ENCODE measurements around the gene PPP2R2C.
A peak's percentile ranks its signal among the peaks of the same experiment; 100 is the strongest.

PPP2R2C gene

DNA sequence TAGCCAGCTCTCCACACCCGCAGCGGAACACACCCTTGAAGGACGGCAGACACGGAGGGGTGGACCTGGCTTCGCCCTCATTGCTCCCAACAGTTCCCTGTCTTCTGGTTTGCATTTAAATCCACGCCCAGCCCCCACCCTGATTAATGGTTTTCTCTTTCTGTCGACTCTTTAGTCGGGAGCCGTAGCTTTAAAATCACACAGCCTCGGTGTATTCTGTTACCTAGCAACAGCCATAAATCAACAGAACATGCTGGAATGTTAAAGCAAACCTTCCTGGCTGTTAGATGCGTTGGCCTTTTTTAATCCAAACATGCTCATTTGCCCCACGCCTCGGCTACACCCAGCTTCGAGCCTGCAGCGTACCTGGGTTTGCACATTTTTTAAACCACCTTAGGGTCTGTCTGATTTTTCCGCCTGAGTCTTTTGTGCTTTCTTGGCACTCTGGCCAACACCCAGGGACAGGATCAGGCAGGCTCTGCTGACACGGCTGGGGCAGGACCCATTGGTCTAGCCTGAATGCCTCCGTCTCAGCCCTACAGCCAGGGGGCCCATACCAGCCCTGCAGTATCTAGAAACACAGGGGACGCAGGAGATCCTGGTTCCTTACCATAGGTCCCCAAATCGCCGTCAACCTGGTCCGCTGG, 21.4 kb upstream of the PPP2R2C start:
- DNase-seq, result peak; percentile 55

GRCh38 chr4:6492861-6493657, 20.6 kb upstream of the PPP2R2C start:
- DNase-seq, result no peak

DNA sequence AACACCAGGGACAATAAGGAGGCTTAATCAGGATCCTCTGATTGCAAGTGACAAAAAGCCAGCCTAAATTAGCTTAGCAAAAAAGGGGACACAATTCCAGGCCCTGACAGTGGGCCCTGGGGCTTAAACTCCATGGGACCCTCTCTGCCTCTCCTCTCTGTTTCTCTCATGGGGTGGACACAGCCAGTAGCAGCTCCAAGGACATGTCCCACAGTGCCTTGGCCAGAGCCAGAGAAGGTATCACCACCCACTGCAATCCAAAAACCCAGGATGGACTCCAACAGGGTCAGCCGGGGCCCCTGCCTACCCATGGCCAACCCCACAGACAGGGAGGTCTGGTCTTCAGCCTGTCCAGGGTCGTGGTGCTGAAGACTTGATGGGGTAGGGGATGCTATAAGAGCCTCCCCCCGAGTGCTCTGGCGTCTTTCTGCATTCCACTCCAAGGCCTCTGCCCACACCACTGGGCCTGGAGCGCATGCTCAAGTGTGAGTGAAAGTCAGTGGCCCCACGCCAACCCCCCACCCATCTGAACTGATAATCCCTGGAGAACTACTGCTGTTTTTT, 19.7 kb upstream of the PPP2R2C start:
- no peak for DNase-seq

- no peak for DNase-seq
These were observed 18.8 kb upstream of the PPP2R2C start for GRCh38 chr4:6491235-6491634.

GRCh38 chr4:6489927-6490326, 17.5 kb upstream of the PPP2R2C start:
- DNase-seq, result no peak

- DNase-seq, result no peak
These were observed 15.1 kb upstream of the PPP2R2C start for GRCh38 chr4:6487466-6487865.

DNA sequence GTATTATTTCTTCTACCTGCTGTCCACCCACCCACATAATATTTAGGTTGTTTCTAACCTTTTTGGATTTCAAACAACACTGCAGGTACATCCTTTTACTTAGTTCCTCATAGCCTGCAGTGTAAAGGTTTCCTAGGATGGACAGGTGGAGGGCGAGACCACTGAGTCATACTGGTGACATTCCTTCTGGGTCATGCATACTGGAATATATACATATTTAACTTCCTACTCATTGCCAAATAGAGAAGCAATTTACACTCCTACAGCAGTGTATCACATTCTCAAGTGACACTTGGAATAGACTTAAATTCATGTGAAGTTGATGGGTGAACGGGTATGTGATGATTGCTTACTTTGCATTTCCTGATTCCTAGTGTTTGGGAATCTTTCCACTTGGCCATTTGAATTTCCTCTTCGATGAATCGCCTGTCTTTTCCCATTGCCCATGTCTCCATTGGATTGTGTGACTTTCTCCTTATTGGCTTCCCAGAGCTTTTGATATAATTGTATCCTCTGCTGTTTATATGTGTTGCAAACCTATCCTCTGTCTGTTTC, 8.2 kb upstream of the PPP2R2C start:
- DNase-seq, result peak; percentile 51

GRCh38 chr4:6478546-6479220, 6.3 kb upstream of the PPP2R2C start:
- peak; percentile 96 for DNase-seq

DNA sequence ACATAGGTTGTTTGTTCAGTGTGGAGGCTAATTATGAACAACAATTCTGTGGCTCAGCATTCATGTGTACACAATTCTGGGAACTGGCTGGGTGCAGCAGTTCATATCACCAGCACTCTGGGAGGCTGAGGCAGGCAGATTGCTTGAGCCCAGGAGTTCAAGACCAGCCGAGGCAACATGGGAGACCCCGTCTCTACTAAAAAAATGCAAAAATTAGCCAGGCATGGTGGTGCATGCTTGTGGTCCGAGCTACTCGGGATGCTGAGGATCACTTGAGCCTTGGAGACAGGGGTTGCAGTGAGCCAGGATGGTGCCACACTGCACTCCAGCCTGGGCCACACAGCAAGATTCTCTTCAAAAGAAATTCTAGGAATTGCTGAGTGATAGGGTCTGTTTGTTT, 4.5 kb upstream of the PPP2R2C start:
- DNase-seq, result no peak

DNA sequence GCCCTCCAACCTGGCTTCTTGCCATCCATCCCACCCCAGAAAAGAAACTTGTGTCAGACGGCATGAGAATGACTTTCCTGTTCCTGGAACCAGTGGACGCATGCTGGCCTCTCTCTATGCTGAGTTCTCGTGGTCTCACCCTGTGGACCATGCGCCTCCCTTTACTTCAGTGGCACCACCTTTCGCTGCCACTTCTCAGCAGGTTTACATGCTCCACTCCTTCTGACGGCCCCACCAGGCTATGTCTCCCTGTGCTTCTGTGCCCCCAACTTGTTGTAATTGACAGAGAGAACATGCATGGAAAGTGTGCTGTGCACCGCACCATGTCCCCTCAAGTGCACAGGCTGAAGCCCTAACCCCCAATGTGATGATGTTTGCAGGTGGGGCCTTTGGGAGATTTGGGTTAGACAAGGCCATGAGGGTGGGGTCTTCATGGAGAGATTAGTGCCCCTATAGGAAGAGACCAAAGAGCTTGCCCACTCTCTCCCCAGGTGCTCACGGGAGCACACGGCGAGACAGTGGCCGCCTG, 3.1 kb upstream of the PPP2R2C start:
- no peak for DNase-seq

DNA sequence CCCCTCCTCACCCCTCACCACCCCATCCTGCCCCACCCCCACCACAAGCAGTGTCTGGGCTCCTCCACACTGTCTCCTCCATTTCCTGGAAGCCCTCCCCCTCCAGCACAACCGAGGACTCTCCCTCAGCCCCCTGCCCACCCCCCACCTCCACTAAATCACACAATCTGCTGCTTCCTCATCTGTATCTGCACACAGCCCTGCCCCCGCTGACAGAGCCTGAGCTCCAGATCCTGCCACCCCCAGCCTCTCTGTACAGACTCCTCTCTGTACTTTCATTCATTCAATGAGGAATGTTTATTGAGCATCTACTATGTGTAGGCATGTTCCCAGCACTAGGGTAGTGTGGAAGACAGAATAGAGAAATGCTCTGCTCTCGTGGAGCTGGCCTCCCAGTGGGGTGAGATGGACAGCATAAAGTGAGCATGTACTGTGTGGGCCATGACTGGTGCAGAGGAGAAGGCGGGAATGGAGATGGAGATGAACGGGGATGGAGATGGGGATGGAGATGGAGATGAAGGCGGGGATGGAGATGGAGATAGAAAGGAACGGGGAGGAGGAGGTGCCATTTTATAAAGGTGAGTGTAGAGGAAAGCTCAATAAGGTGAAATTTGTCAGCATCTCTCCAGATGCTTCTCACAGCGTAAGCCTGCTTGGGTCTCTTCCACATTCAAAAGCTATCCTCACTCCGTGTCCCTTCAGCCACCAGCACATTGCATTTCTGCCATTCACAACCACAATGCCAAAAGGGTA, 2.5 kb upstream of the PPP2R2C start:
- no peak for DNase-seq

DNA sequence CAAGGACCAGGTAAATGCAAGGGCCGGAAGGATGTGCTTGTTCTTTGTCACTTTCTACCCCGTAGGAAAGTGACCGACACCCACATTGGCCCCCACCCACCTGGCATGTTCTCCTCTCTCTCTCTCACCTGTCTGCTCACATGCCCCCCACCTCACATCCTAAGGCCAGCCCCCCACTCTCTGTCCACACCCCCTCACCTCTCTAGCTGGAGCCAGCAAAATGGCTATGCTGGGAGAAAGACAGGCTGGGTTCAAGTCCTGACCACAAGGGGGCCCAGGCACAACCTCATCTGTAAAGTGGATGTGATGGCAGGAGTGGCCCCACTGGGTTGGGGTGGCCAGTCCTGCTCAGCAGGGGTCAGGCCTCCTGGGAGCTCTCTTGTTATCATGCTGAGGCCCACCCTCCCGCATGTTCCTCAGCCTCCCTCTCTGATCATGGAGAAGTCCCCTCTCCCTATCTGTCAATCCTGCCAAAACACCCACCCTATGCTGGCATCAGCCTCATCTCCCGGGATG, 1.7 kb upstream of the PPP2R2C start:
- peak; percentile 74 for DNase-seq

DNA sequence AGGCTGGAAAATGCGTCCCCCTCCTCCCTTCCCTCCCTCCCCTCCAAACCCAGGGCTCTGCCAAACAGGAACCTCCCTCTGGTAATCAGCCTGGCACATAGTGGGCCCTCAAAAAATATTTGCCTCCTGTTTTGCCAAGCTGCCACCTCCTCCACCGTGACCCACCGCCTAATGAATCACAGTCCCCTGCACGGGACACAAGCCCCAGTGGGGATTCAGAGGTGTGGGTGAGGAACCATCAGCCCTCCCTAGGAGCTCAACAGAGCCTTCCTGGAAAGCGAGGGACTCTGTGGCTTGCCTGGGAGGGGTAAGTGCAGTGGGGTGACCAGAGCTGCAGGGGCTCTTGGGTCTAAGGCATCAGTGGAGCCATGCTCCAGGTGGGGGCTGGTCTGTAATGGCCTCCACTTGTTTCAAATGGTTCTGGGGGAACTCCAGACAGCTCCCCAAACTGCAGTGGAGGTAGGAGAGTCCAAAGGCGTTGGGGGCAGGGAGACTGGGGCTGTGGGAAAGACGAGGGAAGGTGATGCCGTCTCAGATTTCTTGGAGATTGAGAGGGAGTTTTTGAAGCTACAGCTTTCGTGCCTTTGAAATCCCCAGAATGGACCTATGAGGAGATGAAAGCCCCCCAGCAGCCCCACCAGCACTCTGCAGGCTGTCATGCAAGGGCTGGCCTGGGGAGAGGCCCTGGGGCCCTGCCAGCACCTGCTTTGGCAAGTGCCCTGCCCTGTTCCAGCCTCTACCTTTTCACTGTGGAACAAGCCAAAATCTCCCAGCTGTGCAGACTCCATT, 1.0 kb upstream of the PPP2R2C start:
- peak; percentile 32 for DNase-seq

- DNase-seq, result peak; percentile 80
These were observed 417 bp downstream of the PPP2R2C start for GRCh38 chr4:6472008-6472386.

GRCh38 chr4:6471307-6472007, 957 bp downstream of the PPP2R2C start:
- peak; percentile 71 for DNase-seq

- peak; percentile 91 for DNase-seq
These were observed 1.7 kb downstream of the PPP2R2C start for GRCh38 chr4:6470502-6471306.

DNA sequence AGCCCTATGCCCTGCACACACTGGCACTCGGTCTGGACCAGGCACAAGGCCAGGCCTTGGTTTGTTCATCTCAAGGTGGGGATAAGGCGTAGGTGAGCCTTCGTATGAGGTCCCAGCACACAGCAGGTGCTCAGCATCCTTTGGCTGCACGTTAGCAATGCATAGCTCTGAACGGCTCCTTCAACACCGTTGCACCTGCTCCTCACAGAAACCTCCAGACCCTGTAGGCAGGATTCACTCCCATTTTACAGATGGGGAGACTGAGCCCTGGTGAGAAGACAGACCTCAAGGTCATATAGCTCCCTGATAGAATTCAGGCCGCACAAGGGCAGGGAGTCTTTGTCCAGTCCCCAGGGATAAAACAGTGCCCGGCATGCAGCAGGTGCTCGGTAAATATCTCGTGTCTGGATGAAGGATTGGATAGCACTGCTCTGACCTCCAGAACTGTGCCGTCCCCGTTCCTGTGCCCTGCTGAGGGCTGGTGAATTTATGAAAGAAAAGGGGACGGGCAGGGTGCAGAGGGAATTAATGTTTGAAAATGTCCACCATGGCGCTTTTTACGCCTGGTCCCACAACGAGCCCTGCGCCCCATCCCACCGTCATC, 2.4 kb downstream of the PPP2R2C start:
- DNase-seq, result no peak

DNA sequence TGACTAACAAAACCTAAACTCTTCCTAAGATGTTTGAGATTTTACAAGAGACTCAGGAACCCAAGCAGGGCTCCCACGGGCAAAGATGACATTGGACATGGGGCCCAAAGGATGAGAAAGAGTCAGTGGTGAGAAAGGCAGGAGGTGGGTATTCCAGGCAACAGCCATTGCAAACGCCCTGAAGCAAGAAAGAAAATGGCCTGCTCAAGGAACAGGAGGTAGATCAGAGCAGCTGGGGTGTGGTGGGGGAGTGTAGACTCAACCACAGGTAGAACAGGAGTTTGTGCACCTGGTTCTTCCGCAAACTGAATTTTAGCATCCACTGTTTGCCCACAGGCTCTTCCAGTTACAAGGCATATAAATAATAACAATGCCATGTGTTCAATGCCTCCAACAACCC, 3.3 kb downstream of the PPP2R2C start:
- DNase-seq, result no peak

DNA sequence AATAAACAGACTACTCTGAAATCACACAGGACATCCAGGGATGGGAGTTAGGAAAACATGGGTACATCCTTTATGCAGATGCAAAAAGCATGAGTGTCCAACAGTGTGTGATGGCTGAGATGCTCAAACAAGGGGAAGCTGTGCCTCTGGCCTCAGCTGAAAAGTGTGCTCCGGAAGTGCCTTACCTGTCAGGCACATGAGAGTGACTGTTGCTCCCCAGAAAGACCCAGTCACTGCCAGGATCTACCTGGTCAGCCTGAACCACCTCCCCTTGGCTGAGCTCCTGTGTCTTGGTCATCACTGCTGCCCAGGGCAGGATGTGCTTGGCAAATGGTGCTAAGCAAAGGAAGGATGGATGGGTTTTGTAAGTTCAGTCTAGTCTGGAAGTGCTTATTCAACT, 4.0 kb downstream of the PPP2R2C start:
- DNase-seq, result no peak
